PFSK-1 (cell line): ENCODE measurements around the gene HOXA2.

ENCODE experiments used
- POLR2AphosphoS5 ChIP-seq: IDR thresholded peaks from 2 replicates; pipeline ENCODE4 v1.6.1; 2012; ENCODE audit warnings: low read depth, mild to moderate bottlenecking, control low read depth, low read length, moderate library complexity
- REST ChIP-seq, 2 experiments: IDR thresholded peaks; 2 replicates each; pipeline versions ENCODE4 v1.6.1 to v1.8.0; 2011 to 2012; ENCODE audit warnings: low read depth in 2 of 2, low read length in 2 of 2, control low read depth in 1 of 2, inconsistent platforms in 1 of 2, mild to moderate bottlenecking in 1 of 2, moderate library complexity in 1 of 2; ENCODE audit not compliant: insufficient read depth in 1 of 2
- TAF1 ChIP-seq: IDR thresholded peaks from 2 replicates; pipeline ENCODE4 v1.6.1; 2012; ENCODE audit warnings: low read length, control low read depth, borderline replicate concordance; ENCODE audit not compliant: insufficient read depth

DNA sequence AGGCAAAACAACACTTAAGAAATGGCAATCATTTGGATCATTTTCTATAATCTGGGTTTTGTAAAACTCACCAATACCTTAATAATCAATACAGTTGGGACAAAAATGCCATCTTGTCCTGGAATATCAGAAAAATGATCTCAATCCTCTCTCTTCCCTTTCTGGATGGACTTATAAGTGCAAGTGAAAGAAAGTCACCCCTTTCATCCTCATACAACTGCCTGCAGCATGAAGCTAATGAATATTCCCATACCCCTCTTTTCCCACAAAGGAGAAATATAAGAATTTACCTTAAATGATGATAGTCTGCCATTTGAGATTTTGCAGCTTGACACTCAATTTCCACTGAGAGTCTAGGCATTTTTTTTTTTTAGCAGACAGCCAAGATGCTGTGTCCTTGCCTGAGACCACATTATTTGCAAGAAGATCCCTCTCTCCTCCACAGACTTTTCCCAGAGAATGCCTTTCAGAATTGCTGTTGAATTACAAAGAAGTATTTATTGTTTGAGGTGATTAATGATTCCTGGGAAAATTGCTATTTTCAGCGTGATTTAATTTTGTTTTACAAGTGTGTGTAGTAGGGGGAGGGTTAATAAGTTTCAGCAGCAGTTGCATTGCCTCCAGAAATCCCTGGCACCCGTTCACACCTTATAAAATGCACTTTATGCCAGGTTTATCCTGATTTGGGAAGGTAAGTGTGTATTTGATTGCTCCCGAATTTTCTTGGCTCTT, 24.3 kb upstream of the HOXA2 start:
- no peak for TF ChIP-seq POLR2AphosphoS5
- TF ChIP-seq TAF1, result no peak
- no peak for TF ChIP-seq REST (IDR thresholded peaks at IDR 0.05; ENCODE audit: insufficient read depth in 1 of 2, low read depth in 2 of 2, low read length in 2 of 2)
